Testis (tissue), 2 donors: Measurements from ENCODE around the gene PTPRD.

ENCODE experiments used
- CTCF ChIP-seq, 3 experiments: fragments of 450-650 bp in 2 of 3; fragments of 200-600 bp in 1 of 3; sonication (generic) in 1 of 3; IDR thresholded peaks; one replicate each; pipeline ENCODE4 v1.5.1; 2016 to 2019; ENCODE audit warnings: antibody characterized with exemption in 3 of 3, mild to moderate bottlenecking in 2 of 3, moderate library complexity in 1 of 3
- POLR2A ChIP-seq: fragments of 450-650 bp; IDR thresholded peaks from one replicate; pipeline ENCODE4 v1.6.1; 2017; ENCODE audit warnings: antibody characterized with exemption, mild to moderate bottlenecking, moderate library complexity

GRCh38 chr9:8815931-8816330 lies 1796.9 kb downstream of the PTPRD start:
- TF ChIP-seq CTCF (IDR thresholded peaks at IDR 0.05) (no peak), POLR2A (no peak)
